GM10248 (cell line): ENCODE results near the gene SNX15.

Source experiments
- CTCF ChIA-PET: fragments of 300-600 bp; sonication (Branson Sonifier 250); formaldehyde crosslinking; extraction: SDS; loops from one replicate; lab custom pipeline; 2021; ENCODE audit warnings: antibody characterized with exemption; lab: Yijun Ruan, JAX
- POLR2A ChIA-PET: fragments of 350-650 bp; sonication (Branson Sonifier 250); formaldehyde crosslinking; extraction: SDS; loops from one replicate; lab custom pipeline; 2020; ENCODE audit warnings: antibody characterized with exemption; lab: Yijun Ruan, JAX
- DNase-seq: peaks from one replicate; pipeline ENCODE4 v3.0.0; 2012; ENCODE audit errors: extremely low spot score
- TF ChIP-seq, protein P1 (sequence below): IDR thresholded peaks from 2 replicates; pipeline ENCODE4 v1.5.1; 2012; ENCODE audit warnings: mild to moderate bottlenecking, low read depth; ENCODE audit errors: extremely low read depth, missing control alignments, control extremely low read depth

SNX15 gene

DNA sequence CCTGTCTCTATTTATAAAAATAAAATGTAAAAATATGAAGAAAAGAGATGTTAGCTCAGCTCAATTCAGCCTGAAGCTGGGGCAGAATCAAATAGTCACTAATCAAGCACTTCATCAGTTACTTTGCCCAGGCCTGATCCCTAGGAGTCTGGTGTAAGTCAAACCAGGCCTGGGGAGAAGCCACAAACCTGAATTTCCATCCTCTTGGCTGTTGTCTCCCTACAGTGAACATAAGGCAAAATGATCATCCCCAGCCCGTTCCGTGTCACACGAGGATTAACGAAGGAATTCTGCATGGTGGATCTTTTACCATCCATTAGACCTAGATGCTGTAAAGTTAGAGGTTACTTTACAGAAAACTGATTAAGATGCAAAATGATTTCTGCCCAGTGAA is 37.6 kb downstream of the SNX15 start:
- DNase-seq: no peak
- POLR2A ChIA-PET: interaction anchor here (0.6 kb wide), 1 partner anchor 39 kb away, joined by 3 read pairs; no protein-coding TSS in a partner anchor
- TF ChIP-seq, protein P1, sequence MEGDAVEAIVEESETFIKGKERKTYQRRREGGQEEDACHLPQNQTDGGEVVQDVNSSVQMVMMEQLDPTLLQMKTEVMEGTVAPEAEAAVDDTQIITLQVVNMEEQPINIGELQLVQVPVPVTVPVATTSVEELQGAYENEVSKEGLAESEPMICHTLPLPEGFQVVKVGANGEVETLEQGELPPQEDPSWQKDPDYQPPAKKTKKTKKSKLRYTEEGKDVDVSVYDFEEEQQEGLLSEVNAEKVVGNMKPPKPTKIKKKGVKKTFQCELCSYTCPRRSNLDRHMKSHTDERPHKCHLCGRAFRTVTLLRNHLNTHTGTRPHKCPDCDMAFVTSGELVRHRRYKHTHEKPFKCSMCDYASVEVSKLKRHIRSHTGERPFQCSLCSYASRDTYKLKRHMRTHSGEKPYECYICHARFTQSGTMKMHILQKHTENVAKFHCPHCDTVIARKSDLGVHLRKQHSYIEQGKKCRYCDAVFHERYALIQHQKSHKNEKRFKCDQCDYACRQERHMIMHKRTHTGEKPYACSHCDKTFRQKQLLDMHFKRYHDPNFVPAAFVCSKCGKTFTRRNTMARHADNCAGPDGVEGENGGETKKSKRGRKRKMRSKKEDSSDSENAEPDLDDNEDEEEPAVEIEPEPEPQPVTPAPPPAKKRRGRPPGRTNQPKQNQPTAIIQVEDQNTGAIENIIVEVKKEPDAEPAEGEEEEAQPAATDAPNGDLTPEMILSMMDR: no peak
- CTCF ChIA-PET: interaction anchor here (1.2 to 1.7 kb wide), 3 partner anchors 7 to 15 kb away, joined by 3 to 4 read pairs (median 3); no protein-coding TSS in a partner anchor

DNA sequence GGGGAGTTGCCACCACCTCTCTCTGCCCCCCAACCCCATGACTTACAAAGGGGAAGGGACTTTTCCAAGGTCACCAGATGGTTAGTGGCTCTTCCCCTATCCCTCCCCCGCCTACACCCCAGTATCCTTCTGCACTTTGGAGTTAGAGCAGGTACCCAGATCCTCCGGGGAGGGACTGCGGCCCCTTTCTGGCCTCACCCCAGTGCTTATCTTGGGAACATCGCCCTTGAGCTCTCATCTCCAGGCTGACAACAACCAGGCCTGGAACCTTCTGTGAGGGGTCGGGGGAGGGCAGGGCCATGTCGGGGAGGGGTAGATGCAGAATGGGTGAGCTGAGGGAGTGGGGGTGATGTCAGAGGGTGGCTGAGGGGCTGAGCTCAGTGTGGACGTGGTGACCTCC is 38.6 kb downstream of the SNX15 start:
- ChIA-PET POLR2A (no interaction called here), CTCF (interaction anchor here (0.8 to 1.4 kb wide), 5 partner anchors 10 to 53 kb away, joined by 3 to 6 read pairs (median 3); partner anchors contain the start of gene ARL2)
- TF ChIP-seq, protein P1: no peak
- DNase-seq: no peak

DNA sequence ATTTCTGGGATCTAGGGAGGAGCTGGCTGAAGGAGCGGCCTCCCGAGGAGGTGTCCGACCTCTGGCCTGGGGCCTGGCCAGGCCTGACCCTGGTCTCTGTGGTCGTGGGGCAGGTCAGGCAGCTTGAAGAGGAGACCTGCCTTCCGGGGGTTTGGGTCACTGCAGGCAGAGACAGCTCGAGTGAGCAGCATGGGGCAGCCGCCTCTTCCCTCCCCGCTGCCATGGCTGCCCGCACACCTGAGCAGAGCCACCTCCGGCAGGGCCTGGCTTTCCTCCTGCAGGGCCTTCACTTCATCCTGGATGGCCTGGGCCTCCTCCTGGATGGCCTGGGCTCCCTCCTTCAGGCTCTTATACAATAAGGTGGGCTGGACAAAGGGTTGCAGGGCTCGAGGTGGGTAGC is 39.1 kb downstream of the SNX15 start:
- TF ChIP-seq, protein P1: no peak
- ChIA-PET POLR2A (no interaction called here), CTCF (interaction anchor here (0.8 to 1.4 kb wide), 5 partner anchors 10 to 54 kb away, joined by 3 to 6 read pairs (median 3); partner anchors contain the start of gene ARL2)
- DNase-seq: no peak

DNA sequence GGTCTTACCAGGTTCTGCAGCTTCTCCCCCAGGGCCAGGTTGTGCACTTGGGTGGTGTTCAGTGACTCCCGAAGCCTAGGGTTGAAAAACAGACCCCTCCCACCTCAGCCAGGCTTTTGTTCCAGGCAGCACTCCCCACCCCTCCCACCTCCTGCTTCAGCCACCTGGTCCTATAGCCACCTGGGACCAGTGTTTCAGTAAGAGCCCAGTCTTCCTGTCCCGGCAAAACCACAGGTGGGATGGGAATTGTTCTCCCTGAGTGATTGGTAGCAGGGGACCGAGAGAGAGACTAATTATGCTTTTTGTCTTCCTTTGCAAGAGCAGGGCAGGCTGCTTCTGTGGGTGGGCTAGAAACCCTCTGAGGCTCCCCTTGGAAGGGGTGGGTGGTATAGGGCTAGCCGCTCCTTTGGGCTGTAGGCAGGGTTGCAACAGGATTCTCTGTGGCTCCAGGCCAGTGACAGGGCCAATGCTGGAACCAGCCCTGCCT is 39.6 kb downstream of the SNX15 start:
- POLR2A ChIA-PET: no interaction called here
- CTCF ChIA-PET: interaction anchor here (0.9 to 1.3 kb wide), 3 partner anchors 12 to 54 kb away, joined by 3 to 6 read pairs (median 3); no protein-coding TSS in a partner anchor
- DNase-seq: no peak
- TF ChIP-seq, protein P1: no peak

DNA sequence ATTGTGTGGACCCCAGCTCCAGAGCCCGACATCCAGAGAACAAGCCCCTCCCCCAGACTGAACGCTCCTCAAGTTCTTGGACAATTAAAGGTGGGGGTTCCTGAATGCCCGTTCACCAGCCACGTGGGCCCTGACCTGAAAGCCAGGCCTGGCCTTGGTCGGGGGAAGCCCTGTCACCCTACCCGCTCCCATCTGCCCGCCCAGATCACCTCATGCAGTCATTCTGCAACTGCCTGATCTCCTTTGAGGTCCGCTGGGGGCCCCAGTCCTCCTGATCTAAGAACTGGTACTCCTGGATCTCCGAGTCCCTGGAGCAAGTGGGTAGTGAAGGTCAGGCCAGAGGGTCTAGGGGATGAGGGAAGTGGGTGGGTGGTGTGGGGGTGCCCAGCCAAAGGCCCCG is 40.2 kb downstream of the SNX15 start:
- DNase-seq: peak; percentile 67
- ChIA-PET CTCF (no interaction called here), POLR2A (no interaction called here)
- TF ChIP-seq, protein P1: no peak

DNA sequence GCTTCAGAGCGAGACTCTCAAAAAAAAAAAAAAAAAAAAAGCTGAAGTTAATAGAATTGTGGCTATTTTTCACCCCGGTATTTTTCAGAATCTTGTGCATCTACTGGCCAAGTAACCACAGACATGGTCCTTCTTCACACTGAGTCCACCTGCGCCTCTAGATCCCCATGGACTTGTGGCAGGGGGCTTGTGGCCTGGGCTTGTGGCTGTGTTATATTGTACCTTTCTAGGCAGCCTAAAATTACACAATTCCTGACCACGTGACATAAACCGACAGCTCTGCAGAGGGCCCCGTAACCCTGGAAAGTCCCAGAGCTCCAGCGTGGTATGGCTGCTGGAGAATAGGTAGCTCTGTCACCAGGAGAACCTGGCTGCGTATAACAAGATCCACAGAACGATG is 42.0 kb downstream of the SNX15 start:
- CTCF ChIA-PET: interaction anchor here (0.6 to 2.7 kb wide), 5 partner anchors 9 to 225 kb away, joined by 3 to 17 read pairs (median 4); partner anchors contain the start of genes ARL2 and CDC42BPG
- POLR2A ChIA-PET: interaction anchor here (0.6 kb wide), 1 partner anchor 921 kb away, joined by 3 read pairs; no protein-coding TSS in a partner anchor
- no peak for DNase-seq
- TF ChIP-seq, protein P1: no peak
